ENCODE data around the gene IL22RA2.

DNA sequence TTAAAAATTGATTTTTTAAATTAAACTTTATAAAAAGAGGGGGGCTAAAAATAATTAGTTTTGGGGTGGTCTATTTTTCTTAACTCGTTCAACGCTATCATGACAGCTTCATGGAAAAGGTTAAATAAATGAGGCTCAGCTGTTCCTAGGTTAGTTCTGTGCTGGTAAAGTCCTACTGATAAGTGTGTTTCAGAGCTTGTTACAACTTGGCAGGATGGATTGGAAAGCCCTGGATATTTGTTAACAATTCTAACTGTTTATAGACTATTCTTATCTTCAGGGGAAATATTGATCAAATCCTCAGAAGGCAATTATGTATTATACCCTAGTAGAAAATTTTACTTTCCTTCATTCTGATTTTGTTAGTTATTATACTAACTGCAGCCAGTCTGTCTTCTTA, 50.4 kb downstream of the IL22RA2 start:
- TF ChIP-seq JUND (IDR thresholded peaks at IDR 0.05) (no peak), GABPA (IDR thresholded peaks at IDR 0.05 in 1 of 2, conservative IDR thresholded peaks at IDR 0.05 in 1 of 2) (no peak)
- TF ChIP-seq, protein P1, sequence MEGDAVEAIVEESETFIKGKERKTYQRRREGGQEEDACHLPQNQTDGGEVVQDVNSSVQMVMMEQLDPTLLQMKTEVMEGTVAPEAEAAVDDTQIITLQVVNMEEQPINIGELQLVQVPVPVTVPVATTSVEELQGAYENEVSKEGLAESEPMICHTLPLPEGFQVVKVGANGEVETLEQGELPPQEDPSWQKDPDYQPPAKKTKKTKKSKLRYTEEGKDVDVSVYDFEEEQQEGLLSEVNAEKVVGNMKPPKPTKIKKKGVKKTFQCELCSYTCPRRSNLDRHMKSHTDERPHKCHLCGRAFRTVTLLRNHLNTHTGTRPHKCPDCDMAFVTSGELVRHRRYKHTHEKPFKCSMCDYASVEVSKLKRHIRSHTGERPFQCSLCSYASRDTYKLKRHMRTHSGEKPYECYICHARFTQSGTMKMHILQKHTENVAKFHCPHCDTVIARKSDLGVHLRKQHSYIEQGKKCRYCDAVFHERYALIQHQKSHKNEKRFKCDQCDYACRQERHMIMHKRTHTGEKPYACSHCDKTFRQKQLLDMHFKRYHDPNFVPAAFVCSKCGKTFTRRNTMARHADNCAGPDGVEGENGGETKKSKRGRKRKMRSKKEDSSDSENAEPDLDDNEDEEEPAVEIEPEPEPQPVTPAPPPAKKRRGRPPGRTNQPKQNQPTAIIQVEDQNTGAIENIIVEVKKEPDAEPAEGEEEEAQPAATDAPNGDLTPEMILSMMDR (IDR thresholded peaks at IDR 0.05; ENCODE audit: low read depth, low read length, missing input control): no peak
